Mucosa of descending colon (tissue), 3 donors: ENCODE measurements around the gene MAGED1. TPM values are rescaled to one million over a fixed set of nuclear protein-coding genes. Genes with fewer than 3 reads are reported as not detected.

Experiments
- ATAC-seq: fragments of 200-7000 bp; cut with Tn5 transposase; one replicate; pipeline ENCODE4 v1.9.1; 2020; ENCODE audit warnings: mild to moderate bottlenecking, moderate library complexity
- DNase-seq, 3 donors: peaks; one replicate each; pipeline ENCODE4 v3.0.0-alpha.2; 2020
- H3K36me3 ChIP-seq: fragments of 200-600 bp; one replicate; pipeline ENCODE4 v1.8.0; 2021; ENCODE audit warnings: low read depth, mild to moderate bottlenecking
- H3K4me1 ChIP-seq: fragments of 200-600 bp; one replicate; pipeline ENCODE4 v1.8.0; 2021; ENCODE audit warnings: low read depth, mild to moderate bottlenecking
- H3K4me3 ChIP-seq: fragments of 200-600 bp; one replicate; pipeline ENCODE4 v1.8.0; 2021; ENCODE audit warnings: mild to moderate bottlenecking
- H3K9me3 ChIP-seq: fragments of 200-600 bp; one replicate; pipeline ENCODE4 v1.8.0; 2021; ENCODE audit warnings: mild to moderate bottlenecking
- CTCF ChIP-seq: fragments of 200-600 bp; IDR thresholded peaks from one replicate; pipeline ENCODE4 v1.8.0; 2022; ENCODE audit warnings: antibody characterized with exemption, mild to moderate bottlenecking
- intact Hi-C, 2 donors: fragments of 100-400 bp; cut with DNase I in 1 of 2; cut with micrococcal nuclease in 1 of 2; formaldehyde crosslinking; loops; one replicate each; pipeline versions ENCODE4 v1.11.0 to v1.11.1; 2022; cut with DNase I, micrococcal nuclease
- total RNA-seq, 3 donors: library from RNA; stranded (reverse); fragmentation: NEBNext Ultra II Directional in 2 of 3; extraction: Animal tissue kit (Norgen Biotek cat#: 25700) in 2 of 3; gene quantifications; one replicate each; pipeline versions ENCODE4 v1.2.1 to v1.2.4, GENCODE V29; 2021 to 2023
- donor health status: DM: no; HTN: no; CAD: no; lungs with moderate emphysema.
- donor health status: DM: no; HTN: no; CAD: no.
- donor health status: DM: no; HTN: yes; CAD: no.

Gene MAGED1
- total RNA-seq, 3 donors from 2014 or later, result 53.0 to 91.5 (median 57.4) TPM

GRCh38 chrX:51866210-51866609 lies 27.2 kb upstream of the MAGED1 start:
- H3K4me3 ChIP-seq, result no peak overlapping the region
- DNase-seq (no peak), ATAC-seq (no peak)
- H3K36me3 ChIP-seq, result no peaks in the 10 kb centered on the region
- no peaks in the 10 kb centered on the region for H3K9me3 ChIP-seq
- no peaks in the 10 kb centered on the region for H3K4me1 ChIP-seq
- no peak for TF ChIP-seq CTCF
- intact Hi-C loops, result no loop called here

- ATAC-seq (no peak), DNase-seq (no peak)
- TF ChIP-seq CTCF, result no peak
- Histone ChIP-seq H3K9me3 (no peaks in the 10 kb centered on the region), H3K36me3 (no peaks in the 10 kb centered on the region), H3K4me3 (no peak overlapping the region), H3K4me1 (no peaks in the 10 kb centered on the region)
- intact Hi-C loops, result no loop called here
Observed at GRCh38 chrX:51867626-51868025, 25.8 kb upstream of the MAGED1 start.

GRCh38 chrX:51870354-51870753 lies 23.1 kb upstream of the MAGED1 start:
- Histone ChIP-seq H3K4me3 (no peak overlapping the region), H3K4me1 (no peaks in the 10 kb centered on the region), H3K36me3 (no peaks in the 10 kb centered on the region), H3K9me3 (no peaks in the 10 kb centered on the region)
- no peak for TF ChIP-seq CTCF
- intact Hi-C loops, result no loop called here
- no peak for ATAC-seq
- DNase-seq, result no peak

- DNase-seq (no peak), ATAC-seq (no peak)
- H3K4me3 ChIP-seq, result no peak overlapping the region
- no peak for TF ChIP-seq CTCF
- no peaks in the 10 kb centered on the region for H3K36me3 ChIP-seq
- intact Hi-C loops, result no loop called here
- no peaks in the 10 kb centered on the region for H3K4me1 ChIP-seq
- H3K9me3 ChIP-seq, result no peaks in the 10 kb centered on the region
Observed at GRCh38 chrX:51874123-51874522, 19.3 kb upstream of the MAGED1 start.

- ATAC-seq (no peak), DNase-seq (no peak)
- intact Hi-C loops, result no loop called here
- Histone ChIP-seq H3K4me3 (no peak overlapping the region), H3K9me3 (no peaks in the 10 kb centered on the region), H3K36me3 (no peaks in the 10 kb centered on the region), H3K4me1 (no peaks in the 10 kb centered on the region)
- no peak for TF ChIP-seq CTCF
Observed at GRCh38 chrX:51876441-51876840, 17.0 kb upstream of the MAGED1 start.

- DNase-seq (no peak), ATAC-seq (no peak)
- H3K36me3 ChIP-seq, result no peaks in the 10 kb centered on the region
- H3K9me3 ChIP-seq, result no peaks in the 10 kb centered on the region
- intact Hi-C loops, result no loop called here
- H3K4me1 ChIP-seq, result no peaks in the 10 kb centered on the region
- no peak overlapping the region for H3K4me3 ChIP-seq
- TF ChIP-seq CTCF, result no peak
Observed at GRCh38 chrX:51878056-51878455, 15.4 kb upstream of the MAGED1 start.
